Measurements from ENCODE around the gene ARL6IP1. TPM values are rescaled to one million over a fixed set of nuclear protein-coding genes. Genes with fewer than 3 reads are reported as not detected.

ARL6IP1 gene
- total RNA-seq: 103 TPM

DNA sequence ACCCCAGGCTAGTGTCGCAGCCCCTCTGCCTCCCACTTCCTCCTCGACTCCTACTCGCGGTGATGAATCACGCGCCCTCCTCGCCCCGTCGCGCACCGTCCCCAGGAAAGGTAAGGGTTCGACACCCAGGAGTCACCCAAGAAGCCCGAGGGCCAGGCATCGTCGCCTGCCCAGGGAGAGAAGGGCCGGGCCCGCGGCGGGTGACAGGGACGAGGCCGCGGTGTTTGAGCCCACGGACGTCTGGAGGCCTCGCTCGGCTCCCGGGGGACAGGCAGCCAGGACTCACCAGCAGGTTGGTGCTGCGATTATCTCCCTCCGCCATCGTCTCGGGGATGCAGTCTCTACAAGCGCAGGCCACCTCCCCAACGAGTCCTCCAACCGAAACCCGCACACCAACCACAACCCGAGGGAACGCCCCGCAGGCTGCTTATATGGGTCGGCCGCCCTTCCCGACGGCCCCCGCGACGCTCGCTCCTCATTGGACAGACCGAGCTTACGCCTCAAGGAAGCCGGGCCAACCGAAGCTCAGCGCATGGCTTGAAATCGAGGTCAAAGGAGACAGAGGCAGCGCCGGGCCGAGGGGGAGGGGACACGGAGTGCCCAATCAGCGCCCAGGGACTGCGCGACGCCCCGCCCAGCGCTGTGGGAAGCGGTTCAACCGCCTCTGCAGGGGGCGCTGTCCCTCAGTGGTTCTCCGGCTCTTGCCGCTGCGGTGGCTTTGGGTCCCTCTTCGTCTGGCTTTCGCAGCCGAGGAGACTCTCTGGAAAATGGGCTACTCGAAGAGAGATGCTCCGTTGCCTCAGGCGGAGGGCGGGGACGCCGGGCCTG, at the start of gene ARL6IP1:
ARL6IP1 (minus strand) TSS at position 405 of the 828 bp plus-strand sequence; CDS start at position 322, 83 bp downstream.
- DNase-seq (ENCODE audit: low spot score): peak; percentile 99
- ATAC-seq: peak; percentile 100
- intact Hi-C loops (cut with DNase I): no loop called here

DNA sequence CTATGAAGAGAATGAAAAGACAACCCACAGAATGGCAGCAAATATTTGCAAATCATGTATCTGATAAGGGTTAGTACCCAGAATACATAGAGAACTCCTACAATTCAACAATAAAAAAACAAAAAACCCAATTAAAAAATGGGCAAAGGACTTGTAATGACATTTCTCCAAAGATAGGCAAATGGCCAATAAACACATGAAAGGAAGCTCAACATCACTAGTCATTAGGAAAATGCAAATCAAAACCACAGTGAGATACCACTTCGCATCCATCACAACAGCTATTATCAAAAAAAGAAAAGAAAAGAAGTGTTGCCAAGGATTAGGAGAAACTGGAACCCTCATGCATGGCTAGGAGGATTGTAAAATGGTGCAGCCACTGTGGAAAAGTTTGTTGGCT, 45.1 kb upstream of the ARL6IP1 start:
- ATAC-seq (no peak), DNase-seq (ENCODE audit: low spot score) (no peak)
- intact Hi-C loops (cut with DNase I): no loop called here

DNA sequence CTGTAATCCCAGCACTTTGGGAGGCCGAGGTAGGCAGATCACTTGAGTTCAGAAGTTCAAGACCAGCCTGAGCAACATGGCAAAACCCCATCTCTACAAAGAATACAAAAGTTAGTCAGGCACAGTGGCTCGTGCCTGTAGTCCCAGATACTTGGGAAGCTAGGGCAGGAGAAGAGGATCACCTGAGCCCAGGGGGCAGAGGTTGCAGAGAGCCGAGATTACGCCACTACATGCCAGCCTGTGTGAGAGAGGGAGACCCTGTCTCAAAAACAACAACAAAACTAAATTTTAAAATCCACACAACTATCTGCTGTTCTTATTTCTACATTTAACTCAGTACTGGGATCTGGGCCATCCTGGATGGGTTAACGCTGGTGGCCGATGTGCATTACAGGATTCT, 41.2 kb upstream of the ARL6IP1 start:
- ATAC-seq: no peak
- intact Hi-C loops (cut with DNase I): no loop called here
- no peak for DNase-seq (ENCODE audit: low spot score)

DNA sequence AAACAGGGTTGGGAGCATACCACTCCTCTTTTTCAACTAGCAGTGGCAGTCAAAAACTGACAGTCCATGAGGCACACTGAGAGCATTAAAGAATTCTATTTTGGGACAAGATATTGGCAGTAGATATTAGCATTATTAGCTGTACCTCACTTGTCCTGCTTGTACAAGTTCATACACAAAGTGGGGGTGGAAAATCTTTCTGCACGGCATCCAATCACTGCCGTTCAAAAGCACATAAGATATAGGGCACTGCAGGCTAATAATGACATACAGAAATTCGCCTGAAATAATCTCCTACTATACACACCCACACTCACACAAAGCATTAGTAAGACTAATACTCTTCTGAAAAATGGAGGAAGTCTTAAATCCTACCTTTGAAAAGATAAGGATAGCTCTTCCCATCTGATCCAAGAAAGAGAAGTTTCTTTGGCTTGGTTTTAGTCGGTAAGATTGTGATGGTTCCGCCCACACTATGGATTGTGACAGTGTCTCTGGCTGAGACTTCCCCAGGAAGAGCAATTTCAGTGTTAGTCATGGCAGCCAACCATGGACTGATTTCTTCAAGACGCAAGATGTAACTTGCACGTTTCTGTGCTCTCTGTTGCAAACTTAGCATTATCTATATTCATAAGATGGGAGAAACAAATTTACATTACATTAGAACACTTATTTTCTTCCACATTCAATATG, 40.6 kb upstream of the ARL6IP1 start:
- intact Hi-C loops (cut with DNase I): no loop called here
- ATAC-seq (no peak), DNase-seq (ENCODE audit: low spot score) (no peak)

DNA sequence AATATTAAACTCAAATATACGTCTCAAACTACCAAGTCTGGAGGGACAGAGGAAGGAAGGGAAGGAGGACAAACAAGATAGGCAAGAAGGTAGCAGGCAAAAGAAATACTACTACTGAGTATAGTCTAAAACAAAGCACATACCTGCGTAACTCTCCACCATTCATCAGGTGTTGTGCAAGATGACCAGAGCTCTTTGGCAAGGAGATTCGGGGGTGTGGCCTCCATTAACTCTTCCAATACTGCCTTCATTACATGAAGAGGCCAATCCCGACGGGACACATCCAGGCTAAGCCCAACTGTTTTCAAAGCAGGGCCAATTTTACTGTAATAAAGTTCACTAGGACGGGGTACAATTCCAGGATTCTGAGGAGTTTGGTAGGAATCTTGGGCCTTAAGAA, 38.2 kb upstream of the ARL6IP1 start:
- ATAC-seq (no peak), DNase-seq (ENCODE audit: low spot score) (no peak)
- intact Hi-C loops (cut with DNase I): no loop called here

DNA sequence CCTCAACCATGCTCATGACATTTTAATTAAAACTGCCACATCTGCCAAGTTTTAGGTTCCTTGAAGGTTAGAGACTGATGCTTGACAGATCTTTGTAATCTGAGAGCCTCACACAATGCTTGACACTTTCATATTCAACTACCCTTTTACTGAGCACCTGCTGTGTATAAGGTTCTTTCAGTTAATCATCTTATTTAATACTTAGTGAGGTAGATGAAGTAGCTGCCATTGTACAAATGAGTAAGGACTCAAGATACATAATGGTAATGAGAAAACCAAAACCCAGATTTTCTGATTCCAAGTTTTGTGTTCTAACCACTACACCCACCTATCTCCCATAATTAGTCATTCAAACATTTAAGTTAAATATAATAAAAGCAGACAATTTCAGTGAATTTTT, 35.4 kb upstream of the ARL6IP1 start:
- intact Hi-C loops (cut with DNase I): no loop called here
- DNase-seq (ENCODE audit: low spot score) (no peak), ATAC-seq (no peak)

DNA sequence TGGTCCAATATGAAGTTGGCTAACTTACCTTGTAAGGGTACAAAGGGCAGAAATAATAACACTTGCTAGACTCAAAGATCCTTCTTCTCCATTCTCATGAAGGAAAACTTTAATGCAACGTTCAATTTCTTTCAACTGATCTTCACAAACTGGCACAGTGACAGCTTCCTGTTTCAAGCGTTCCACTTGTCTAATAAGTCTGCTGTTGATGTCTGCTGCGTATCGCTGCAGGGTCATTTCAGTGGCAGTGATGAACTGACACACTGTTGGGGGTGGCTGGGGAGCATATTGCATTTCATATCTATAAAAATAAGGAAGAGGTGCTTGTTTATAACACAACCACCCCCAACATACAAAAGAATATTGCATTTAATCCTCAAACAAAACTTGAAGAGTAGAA, 33.5 kb upstream of the ARL6IP1 start:
- DNase-seq (ENCODE audit: low spot score) (no peak), ATAC-seq (no peak)
- intact Hi-C loops (cut with DNase I): no loop called here

DNA sequence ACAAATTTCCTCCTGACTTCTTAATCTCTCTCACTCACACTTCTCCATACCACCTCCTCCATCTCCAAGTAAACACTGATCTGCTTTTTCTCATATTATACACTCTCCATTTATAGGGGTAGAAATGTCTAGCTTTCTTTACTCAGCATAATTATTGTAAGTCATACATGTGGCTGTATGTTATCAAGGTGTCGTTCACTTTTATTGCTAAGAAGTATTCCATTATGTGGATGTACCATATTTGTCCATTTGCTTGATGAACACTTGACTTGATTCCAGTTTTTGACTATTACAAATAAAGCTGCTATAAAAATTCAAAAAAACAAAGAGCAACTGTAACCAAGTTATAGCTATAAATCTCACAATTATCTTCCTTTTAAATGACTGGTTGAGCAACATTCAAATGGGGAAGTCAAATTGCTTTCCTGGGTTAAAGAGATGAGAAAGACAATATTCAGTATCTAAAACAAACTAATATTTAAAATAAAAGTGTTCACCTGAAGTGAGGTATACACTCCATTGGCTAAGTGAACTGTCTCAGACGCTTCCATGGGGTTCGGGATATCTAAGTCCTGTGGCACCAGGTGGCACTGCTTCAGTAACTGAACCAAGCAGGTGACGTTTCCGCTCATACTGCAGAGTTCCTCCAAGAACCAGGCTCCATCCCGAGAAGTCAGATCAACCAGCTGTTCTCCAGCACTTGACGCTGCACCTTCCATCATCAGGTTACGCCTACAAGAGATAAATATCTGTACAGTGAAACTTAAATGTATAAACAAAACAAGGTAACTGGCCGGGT, 32.6 kb upstream of the ARL6IP1 start:
- intact Hi-C loops (cut with DNase I): no loop called here
- DNase-seq (ENCODE audit: low spot score): no peak
- no peak for ATAC-seq

DNA sequence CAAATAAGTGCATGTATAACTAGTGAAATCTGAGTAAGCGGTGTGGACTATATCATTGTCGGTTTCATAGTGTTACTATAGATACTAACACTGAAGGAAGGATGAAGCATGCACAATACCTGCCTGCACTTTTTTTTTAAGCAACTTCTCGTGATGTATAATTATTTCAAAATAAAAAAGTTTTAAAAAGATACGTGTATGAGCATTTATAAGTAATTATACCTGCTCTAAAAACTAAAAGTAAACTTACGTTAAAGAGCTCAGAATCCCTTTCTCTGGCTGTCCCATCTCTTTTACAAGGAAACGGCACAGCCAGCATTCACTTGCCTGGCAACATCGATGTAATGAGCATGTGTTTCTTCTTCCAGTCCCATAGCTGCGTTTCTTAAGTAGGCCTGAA, 31.3 kb upstream of the ARL6IP1 start:
- intact Hi-C loops (cut with DNase I): no loop called here
- DNase-seq (ENCODE audit: low spot score): no peak
- no peak for ATAC-seq

DNA sequence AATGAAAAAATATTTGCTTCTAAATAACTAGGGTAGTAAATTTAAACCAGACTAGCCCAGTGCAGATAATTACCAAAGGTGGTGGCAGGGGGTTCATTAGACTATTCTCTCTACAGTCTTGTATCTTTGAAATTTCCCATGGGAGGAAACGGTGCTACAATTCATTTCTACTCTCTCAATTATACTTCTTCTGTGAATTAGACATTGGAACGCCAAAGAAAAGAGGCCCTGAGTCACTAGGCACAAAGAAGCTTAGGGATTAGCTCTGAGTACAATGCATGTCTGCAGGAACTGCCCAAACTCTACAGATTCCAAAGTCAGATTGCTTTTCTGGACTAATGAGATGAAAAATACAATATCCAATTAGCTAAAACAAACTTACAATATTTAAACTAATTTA, 30.7 kb upstream of the ARL6IP1 start:
- intact Hi-C loops (cut with DNase I): no loop called here
- no peak for DNase-seq (ENCODE audit: low spot score)
- ATAC-seq: no peak

DNA sequence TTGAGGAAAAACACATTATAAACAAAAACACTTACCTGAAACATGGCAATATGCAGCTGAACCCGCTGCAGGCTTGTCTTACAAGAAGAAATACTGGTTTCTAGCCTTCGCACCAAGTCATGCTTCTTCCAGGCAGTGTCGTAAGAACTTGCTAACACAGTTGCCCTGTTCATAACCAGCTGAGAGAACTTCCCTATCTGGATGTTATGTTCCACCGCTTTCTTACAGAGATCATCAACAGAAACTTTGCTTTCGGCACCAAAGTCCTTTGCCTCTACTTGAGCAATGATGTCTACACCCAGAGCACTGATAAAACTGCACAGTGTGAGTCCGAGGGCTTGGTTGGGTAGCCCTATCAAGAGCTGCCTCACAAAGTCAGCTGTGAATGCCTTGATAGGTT, 27.9 kb upstream of the ARL6IP1 start:
- ATAC-seq: no peak
- intact Hi-C loops (cut with DNase I): no loop called here
- DNase-seq (ENCODE audit: low spot score): no peak

DNA sequence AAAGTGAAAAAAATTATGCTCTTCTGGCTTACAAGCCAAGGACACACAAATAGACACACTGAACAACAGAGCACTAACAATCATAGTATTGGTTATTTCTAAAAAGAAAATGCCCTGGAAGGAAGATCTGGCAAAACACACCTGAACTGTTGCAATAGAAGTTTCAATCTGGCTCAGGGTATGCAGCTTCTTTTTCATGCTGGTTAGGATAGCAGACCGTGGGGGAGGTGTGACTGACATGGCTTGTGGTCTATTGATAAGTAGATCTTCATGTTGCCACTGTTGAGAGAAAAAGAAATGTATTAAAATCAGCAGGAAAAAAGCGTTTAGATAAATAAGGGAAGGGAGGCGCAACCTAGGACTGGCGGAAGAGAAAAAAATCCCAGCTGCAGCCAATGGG, 26.5 kb upstream of the ARL6IP1 start:
- ATAC-seq: no peak
- intact Hi-C loops (cut with DNase I): no loop called here

DNA sequence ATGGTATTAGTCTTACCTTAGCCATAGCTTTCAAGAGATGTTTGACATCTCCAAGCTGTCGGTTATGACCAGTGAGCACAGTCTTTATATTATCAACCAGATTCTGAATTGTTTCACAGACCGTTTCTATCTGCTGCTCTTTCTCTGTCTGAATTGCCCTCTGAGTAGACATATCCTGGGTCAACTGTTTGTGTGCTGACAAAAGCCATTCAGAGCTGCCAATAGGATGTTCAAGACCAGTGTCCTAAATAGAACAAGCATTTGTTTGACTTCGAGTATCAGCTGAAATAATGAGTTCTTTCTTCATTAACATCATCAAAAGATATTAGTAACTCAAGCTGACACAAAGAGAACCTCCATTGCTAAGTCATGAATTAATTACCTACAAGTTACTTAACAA, 14.9 kb upstream of the ARL6IP1 start:
- intact Hi-C loops (cut with DNase I): loop anchor here (10.0 kb wide), 1 partner anchor 939 kb away; no protein-coding TSS in a partner anchor
- ATAC-seq: no peak
- no peak for DNase-seq (ENCODE audit: low spot score)

More for the DNA sequence above, 26.5 kb upstream of the ARL6IP1 start:
- no peak for DNase-seq (ENCODE audit: low spot score)

DNA sequence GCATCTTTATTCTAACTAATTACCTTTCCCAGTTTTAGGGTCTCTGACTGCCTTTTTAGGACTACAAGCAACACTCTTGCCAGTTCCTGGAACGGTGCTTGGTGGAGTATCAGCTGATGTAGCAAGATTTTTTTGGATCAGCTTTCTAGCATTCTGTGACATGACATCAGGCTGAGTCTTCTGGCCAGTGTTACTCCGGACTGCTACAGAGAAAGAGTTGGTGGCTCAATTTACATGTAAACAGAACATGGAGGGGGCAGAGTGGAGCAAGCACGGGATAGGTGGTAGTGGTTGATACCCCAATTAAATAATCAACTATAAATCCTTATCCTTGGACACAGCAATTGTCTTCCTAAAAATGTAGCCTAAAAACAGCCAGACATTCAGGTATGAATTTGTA, 10.6 kb upstream of the ARL6IP1 start:
- intact Hi-C loops (cut with DNase I): loop anchor here (10.0 kb wide), 1 partner anchor 943 kb away; no protein-coding TSS in a partner anchor
- ATAC-seq: no peak
- no peak for DNase-seq (ENCODE audit: low spot score)

DNA sequence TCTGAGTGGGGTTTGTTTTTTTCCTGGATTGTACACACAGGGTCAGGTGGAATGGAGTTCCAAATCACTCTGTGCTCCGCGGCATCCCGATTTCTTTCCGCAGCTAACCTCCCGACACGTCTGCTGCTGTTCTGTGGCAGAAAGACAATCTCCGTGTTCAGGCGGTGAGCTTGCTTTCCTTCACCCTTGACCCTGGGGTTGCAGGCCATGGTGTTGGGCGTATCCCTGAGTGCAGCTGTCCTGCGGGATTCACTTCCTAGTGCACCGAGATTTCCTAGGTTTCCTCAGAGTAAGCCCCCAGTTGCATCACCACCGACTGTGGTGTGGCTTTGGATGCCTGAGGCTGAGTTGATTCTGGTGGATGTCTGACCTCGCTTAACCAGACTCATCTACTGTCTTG, 7.8 kb upstream of the ARL6IP1 start:
- intact Hi-C loops (cut with DNase I): no loop called here
- DNase-seq (ENCODE audit: low spot score): no peak

DNA sequence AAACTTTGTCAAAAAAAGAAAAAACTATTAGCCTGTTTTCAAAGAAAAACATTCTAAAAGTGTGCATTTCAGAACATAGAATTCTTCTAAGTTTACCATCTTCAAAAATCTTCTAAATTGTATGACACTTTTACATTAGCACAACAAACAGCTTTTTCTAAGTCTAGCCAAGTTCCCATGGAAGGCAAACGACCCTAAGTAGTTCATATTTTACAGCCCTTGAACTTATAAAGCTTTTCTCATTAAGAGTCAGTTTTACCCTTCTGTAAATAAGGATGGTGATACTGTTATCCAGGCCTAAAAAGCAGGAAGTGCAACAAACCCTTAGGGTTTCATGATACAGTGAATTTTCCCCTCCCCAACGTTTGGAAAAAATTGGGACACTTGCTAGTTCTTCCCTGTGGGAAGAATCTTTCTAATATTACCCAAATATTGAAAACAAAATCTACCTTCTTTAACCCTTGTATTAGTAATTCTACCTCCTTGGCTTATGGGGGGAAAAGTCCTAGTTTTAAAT, 4.0 kb upstream of the ARL6IP1 start:
- no peak for DNase-seq (ENCODE audit: low spot score)
- ATAC-seq: no peak

More for the DNA sequence above, 7.8 kb upstream of the ARL6IP1 start:
- ATAC-seq: no peak

DNA sequence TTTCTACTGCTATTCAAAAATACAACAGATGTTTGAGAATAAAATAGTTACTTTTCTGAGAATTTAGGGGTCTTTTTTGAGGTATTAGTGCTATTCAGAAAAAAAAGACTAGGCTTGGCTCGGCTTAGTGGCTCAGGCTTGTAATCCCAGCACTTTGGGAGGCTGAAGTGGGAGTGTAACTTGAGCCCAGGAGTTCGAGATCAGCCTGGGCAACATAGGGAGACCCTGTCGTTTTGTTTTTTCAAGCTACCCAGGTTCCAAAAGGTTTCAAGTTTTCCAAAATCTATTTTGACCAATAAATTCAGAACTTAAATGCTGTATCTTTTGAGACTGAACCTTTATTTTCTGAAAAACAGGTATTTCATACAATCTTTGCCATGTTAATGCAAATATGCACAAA, 3.2 kb upstream of the ARL6IP1 start:
- DNase-seq (ENCODE audit: low spot score) (no peak), ATAC-seq (no peak)
- intact Hi-C loops (cut with DNase I): no loop called here

More for the DNA sequence above, 4.0 kb upstream of the ARL6IP1 start:
- intact Hi-C loops (cut with DNase I): no loop called here

DNA sequence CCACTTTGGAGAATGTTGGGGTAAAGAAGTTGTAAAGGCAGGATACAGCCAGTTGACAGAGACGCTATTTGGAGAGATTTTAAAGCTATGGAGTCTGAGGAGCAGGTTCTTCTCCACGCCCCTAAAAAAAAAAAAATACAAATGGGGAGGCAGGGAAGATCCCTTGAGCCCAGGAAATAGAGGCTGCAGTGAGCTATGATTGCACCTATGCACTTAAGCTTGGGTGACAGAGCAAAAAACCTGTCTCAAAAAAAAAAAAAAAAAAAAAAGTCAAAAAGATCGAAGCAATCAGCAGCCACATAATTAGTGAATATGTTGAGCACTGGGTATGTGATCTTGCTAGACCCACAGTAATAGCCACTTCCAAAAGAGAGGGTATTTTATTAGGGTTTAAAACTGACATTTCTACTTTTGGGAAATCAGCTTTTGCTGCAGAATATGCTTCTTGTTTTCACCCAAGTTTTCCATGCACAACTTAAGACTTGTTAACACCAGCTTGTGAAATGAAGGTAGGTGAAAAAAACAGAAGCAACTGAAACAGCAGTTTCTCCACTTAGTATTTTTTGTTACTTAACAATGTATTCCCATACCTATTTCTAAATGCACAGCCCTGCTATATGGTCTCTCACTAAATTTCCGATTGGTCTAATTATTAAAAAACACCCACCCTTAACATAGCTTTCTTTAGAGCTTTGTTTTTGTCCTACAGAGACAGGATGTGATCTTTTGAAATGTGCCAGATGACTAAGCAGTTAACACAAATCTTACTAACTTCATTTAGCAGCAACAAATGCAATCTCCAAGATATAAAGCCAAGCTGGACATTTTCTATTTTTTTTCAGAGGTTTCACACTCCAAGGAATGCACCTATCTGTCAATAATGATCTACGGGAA, 2.5 kb upstream of the ARL6IP1 start:
- DNase-seq (ENCODE audit: low spot score): no peak
- intact Hi-C loops (cut with DNase I): no loop called here
- no peak for ATAC-seq
